ENCODE measurements around the gene PTH. TPM values are rescaled to one million over a fixed set of nuclear protein-coding genes. Genes with fewer than 3 reads are reported as not detected.

The PTH gene
- total RNA-seq, 4 donors from 2014 or later = not detected

DNA sequence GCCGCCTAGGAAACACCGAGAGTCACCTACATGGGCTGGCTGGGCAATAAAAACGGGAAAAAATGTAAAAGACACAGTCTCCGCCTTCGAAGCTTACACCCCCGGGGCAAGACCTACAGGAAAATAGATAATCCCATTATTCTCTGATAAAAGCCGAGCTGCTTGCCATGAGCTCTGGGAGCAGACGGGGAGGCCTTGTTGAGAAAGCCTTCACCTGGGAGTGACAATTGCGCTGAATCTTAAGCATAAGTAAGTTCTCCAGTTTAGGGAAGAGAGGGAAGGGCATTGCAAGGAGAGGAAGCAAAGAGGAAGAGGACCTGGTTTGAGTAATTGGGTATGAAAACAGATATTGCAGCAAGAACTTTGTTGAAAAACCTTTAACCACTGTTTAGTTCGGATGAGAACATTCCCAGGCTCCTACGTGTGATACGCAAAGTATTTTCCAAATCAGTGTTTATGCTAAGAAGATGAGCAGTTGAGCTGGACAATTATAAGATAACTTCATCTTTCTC is 32.0 kb downstream of the PTH start:
- TF ChIP-seq, protein P1, sequence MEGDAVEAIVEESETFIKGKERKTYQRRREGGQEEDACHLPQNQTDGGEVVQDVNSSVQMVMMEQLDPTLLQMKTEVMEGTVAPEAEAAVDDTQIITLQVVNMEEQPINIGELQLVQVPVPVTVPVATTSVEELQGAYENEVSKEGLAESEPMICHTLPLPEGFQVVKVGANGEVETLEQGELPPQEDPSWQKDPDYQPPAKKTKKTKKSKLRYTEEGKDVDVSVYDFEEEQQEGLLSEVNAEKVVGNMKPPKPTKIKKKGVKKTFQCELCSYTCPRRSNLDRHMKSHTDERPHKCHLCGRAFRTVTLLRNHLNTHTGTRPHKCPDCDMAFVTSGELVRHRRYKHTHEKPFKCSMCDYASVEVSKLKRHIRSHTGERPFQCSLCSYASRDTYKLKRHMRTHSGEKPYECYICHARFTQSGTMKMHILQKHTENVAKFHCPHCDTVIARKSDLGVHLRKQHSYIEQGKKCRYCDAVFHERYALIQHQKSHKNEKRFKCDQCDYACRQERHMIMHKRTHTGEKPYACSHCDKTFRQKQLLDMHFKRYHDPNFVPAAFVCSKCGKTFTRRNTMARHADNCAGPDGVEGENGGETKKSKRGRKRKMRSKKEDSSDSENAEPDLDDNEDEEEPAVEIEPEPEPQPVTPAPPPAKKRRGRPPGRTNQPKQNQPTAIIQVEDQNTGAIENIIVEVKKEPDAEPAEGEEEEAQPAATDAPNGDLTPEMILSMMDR (IDR thresholded peaks at IDR 0.05) = no peak
- TF ChIP-seq POLR2AphosphoS5 (IDR thresholded peaks at IDR 0.05) (no peak), POLR2A (IDR thresholded peaks at IDR 0.05) (no peak), EP300 (IDR thresholded peaks at IDR 0.05; ENCODE audit: low read depth) (no peak)
- peak overlapping the region; percentile 90 to 95 (median 94) for H3K27ac ChIP-seq
- H3K4me3 ChIP-seq = peak overlapping the region; percentile 80 to 96 (median 90)
- intact Hi-C loops (cut with DNase I; ENCODE audit: low total_unique reads) = no loop called here
- WGBS, 2 donors (ENCODE audit: low coverage in 1 of 2) = 34 to 65% methylated on average over 5 to 12 of the region's 12 CpGs
- no peaks in the 10 kb centered on the region for H3K36me3 ChIP-seq
- DNase-seq = no peak
- peaks cover 6 to 24% (median 11%) of the 10 kb centered on the region in 4 donors for H3K4me1 ChIP-seq
- in situ Hi-C loops (cut with MboI; ENCODE audit: low pct_ligation_motif_present in 1 of 4, low pct_unique_long_range_greater_than_20kb in 1 of 4, low sequenced_read_pairs in 3 of 4) = no loop called here
- no peaks in the 10 kb centered on the region for H3K27me3 ChIP-seq
- no peaks in the 10 kb centered on the region for H3K9me3 ChIP-seq

DNA sequence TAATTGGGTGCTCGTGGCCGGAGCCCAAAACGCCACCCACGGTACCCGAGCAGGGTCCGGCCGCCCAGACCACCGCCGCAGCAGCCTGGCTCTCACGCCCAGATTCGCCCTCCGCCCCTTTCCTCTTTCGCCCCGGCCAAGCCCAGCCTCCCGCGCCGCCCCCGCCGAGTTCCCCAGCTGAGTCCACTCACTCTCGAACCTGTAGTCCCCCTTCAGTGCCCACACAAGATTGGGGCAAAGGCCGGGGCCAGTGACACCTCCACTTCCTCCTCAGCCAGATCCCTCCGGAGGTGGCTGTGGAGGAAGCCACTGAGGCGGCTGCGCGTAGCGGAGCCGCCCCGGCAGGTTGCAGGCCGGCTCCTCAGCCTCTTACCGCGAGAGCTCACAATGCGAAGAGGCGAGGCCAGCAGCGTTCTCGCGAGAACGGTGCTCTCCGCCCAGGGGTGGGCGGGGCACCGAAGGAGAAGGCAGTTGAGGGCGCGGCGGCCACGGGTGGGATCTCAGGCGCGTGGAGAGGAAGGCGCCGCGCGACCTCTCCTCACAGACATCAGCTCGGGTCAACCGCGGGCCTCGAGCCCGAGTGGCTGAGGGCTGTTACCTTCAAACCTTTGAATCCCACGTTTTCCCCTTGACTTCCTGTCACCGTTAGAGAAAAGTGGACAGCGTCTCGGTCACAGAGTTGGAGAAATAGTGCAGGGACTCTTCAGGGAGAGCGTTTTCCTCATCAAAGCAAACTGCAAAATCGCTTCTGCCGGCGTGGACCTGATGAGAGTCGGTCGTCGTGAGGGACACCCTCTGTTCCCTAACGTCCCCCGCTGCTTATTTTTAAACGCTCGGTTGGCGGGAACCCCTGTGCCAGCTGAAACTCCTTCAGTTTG is 32.7 kb downstream of the PTH start, which contains the start of gene BTBD10:
Gene BTBD10, minus strand, starts transcription at position 322 of the 878 bp plus-strand sequence. CDS start 18,098 bp downstream, outside the sequence.
- peak within 1 kb of the TSS; percentile 80 to 96 (median 90) for H3K4me3 ChIP-seq
- H3K27ac ChIP-seq = peak within 1 kb of the TSS; percentile 90 to 95 (median 94)
- WGBS, 2 donors (ENCODE audit: low coverage in 1 of 2) = 0% methylated on average over 54 of the region's 71 CpGs; no CpG with 5 or more reads in 1 of the 2 donors
- H3K27me3 ChIP-seq = no peaks in the 10 kb centered on the region
- DNase-seq = peak; percentile 95
- TF ChIP-seq POLR2A (IDR thresholded peaks at IDR 0.05) (peak; percentile 96), EP300 (IDR thresholded peaks at IDR 0.05; ENCODE audit: low read depth) (no peak), POLR2AphosphoS5 (IDR thresholded peaks at IDR 0.05) (peak; percentile 95 to 98 (median 96))
- TF ChIP-seq, protein P1 (IDR thresholded peaks at IDR 0.05) = no peak
- H3K36me3 ChIP-seq = no peaks in the 10 kb centered on the region
- peaks cover 6 to 24% (median 11%) of the 10 kb centered on the region in 4 donors for H3K4me1 ChIP-seq
- in situ Hi-C loops (cut with MboI; ENCODE audit: low pct_ligation_motif_present in 1 of 4, low pct_unique_long_range_greater_than_20kb in 1 of 4, low sequenced_read_pairs in 3 of 4) = no loop called here
- intact Hi-C loops (cut with DNase I; ENCODE audit: low total_unique reads) = no loop called here
- H3K9me3 ChIP-seq = no peaks in the 10 kb centered on the region

DNA sequence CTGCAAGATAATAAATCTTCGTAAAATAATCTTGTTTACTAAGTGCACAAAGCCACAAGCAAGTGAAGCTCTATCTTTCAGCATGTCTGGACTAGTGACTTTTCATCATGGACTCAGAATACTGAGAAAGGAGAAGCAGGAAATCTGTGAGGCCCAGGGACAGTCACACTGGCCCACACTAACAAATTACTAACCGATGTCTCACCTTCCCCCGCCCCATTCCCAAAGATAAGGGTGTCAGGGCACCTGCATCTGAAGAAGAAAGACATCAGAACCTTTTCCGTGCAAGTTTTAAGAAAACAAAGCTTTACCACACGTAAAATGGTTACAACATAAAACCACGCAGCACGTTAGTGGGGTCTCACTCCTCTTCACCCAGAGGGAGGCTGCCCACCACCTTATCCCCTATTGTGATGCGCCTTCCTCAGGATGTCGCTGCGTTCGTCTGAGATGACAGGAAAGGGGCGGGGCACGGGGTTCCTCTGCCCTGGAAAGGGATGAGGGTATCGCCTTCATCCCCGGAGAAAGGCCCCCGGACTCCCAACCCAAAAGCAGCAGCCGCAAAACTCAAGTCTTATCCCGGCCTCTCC is 33.4 kb downstream of the PTH start:
- Histone ChIP-seq H3K4me3 (peak overlapping the region; percentile 80 to 96 (median 90)), H3K27me3 (no peaks in the 10 kb centered on the region), H3K9me3 (no peaks in the 10 kb centered on the region), H3K36me3 (no peaks in the 10 kb centered on the region), H3K4me1 (peaks cover 6 to 24% (median 11%) of the 10 kb centered on the region in 4 donors), H3K27ac (peak overlapping the region; percentile 90 to 95 (median 94))
- intact Hi-C loops (cut with DNase I; ENCODE audit: low total_unique reads) (no loop called here), in situ Hi-C loops (cut with MboI; ENCODE audit: low pct_ligation_motif_present in 1 of 4, low pct_unique_long_range_greater_than_20kb in 1 of 4, low sequenced_read_pairs in 3 of 4) (no loop called here)
- 0 to 1% methylated on average over 10 to 18 of the region's 18 CpGs for WGBS, 2 donors (ENCODE audit: low coverage in 1 of 2)
- DNase-seq = peak; percentile 78
- TF ChIP-seq POLR2AphosphoS5 (IDR thresholded peaks at IDR 0.05) = no peak
- TF ChIP-seq, protein P1 (IDR thresholded peaks at IDR 0.05) = peak in 1 of 5 experiments; percentile 3

DNA sequence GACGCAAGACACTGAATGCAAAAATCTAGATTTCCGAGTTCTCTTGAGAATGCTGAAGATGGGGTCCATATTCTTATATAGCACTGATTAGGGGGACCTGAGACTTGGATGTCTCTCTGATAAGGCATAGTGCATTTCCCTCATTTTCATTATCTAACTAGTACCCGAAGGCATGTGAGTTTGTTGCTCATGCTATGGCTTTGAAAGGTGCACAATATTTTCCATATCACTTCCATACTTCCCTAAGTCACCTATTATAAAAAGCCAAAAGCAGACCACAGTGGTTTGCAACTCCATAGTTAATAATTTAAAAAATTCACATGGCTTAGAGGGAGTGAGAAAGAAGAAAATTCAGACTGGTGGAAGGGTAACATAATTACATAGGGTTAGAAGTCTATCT is 34.5 kb downstream of the PTH start:
- DNase-seq = no peak
- intact Hi-C loops (cut with DNase I; ENCODE audit: low total_unique reads) (no loop called here), in situ Hi-C loops (cut with MboI; ENCODE audit: low pct_ligation_motif_present in 1 of 4, low pct_unique_long_range_greater_than_20kb in 1 of 4, low sequenced_read_pairs in 3 of 4) (no loop called here)
- Histone ChIP-seq H3K27me3 (no peaks in the 10 kb centered on the region), H3K36me3 (no peaks in the 10 kb centered on the region), H3K9me3 (no peaks in the 10 kb centered on the region), H3K27ac (no peak overlapping the region), H3K4me3 (no peak overlapping the region), H3K4me1 (peaks cover 6 to 23% (median 11%) of the 10 kb centered on the region in 4 donors)
- no peak for TF ChIP-seq EP300 (IDR thresholded peaks at IDR 0.05; ENCODE audit: low read depth)
- TF ChIP-seq, protein P1 (IDR thresholded peaks at IDR 0.05) = no peak
- no peak for TF ChIP-seq POLR2AphosphoS5 (IDR thresholded peaks at IDR 0.05)
- WGBS, 2 donors (ENCODE audit: low coverage in 1 of 2) = 89 to 92% methylated on average over 2 to 3 of the region's 3 CpGs

Measured in transverse colon (tissue), 4 donors.